Caco-2 (cell line): ENCODE measurements around the gene AASDH. TPM values are rescaled to one million over a fixed set of nuclear protein-coding genes. Genes with fewer than 3 reads are reported as not detected.
A peak's percentile ranks its signal among the peaks of the same experiment; 100 is the strongest.

Experiments
- BruUV-seq: library from RNA; stranded (reverse); fragments of 400-500 nt; replicated peaks from 2 replicates; lab custom pipeline; 2021; lab: Mats Ljungman, UMichigan
- CTCF ChIA-PET: fragments of 300-600 bp; sonication (Branson Sonifier 250); formaldehyde crosslinking; loops from one replicate; lab custom pipeline; 2022; ENCODE audit warnings: antibody characterized with exemption; lab: Charles Lee
- POLR2A ChIA-PET: fragments of 300-600 bp; sonication (Branson Sonifier 250); formaldehyde crosslinking; loops from one replicate; lab custom pipeline; 2022; ENCODE audit warnings: antibody characterized with exemption; lab: Charles Lee
- DNase-seq, 2 experiments: peaks; one replicate each; pipeline versions ENCODE4 v3.0.0 to v3.0.0-alpha.2; 2020 to 2022
- H3K27me3 ChIP-seq: replicated peaks from 2 replicates; pipeline ENCODE4 v1.6.0; 2011; ENCODE audit warnings: low read length; ENCODE audit not compliant: control insufficient read depth, insufficient read depth
- H3K36me3 ChIP-seq: 2 replicates; pipeline ENCODE4 v1.5.1; 2011; ENCODE audit warnings: low read length; ENCODE audit not compliant: control insufficient read depth, insufficient read depth
- H3K4me1 ChIP-seq: fragments of 250-450 bp; sonication (Bioruptor Pico); 2 replicates; pipeline ENCODE4 v1.5.1; 2020; ENCODE audit warnings: mild to moderate bottlenecking
- H3K4me3 ChIP-seq: 2 replicates; pipeline ENCODE4 v1.5.1; 2011; ENCODE audit warnings: low read depth, mild to moderate bottlenecking, control low read depth, low read length
- H3K9me3 ChIP-seq: fragments of 250-450 bp; sonication (Bioruptor Pico); 2 replicates; pipeline ENCODE4 v1.5.1; 2020; ENCODE audit warnings: mild to moderate bottlenecking, moderate library complexity
- H3K27ac Mint-ChIP-seq: one replicate; pipeline ENCODE4 v1.8.0; 2022; ENCODE audit warnings: mixed read lengths; ENCODE audit not compliant: unreplicated experiment
- H3K27me3 Mint-ChIP-seq: one replicate; pipeline ENCODE4 v1.8.0; 2022; ENCODE audit warnings: mixed read lengths; ENCODE audit not compliant: insufficient read depth, unreplicated experiment
- H3K36me3 Mint-ChIP-seq: one replicate; pipeline ENCODE4 v1.8.0; 2022; ENCODE audit warnings: mild to moderate bottlenecking, mixed read lengths; ENCODE audit not compliant: insufficient read depth, unreplicated experiment
- H3K4me1 Mint-ChIP-seq: one replicate; pipeline ENCODE4 v1.8.0; 2022; ENCODE audit warnings: low read depth, mixed read lengths; ENCODE audit not compliant: unreplicated experiment
- H3K4me3 Mint-ChIP-seq: one replicate; pipeline ENCODE4 v1.8.0; 2022; ENCODE audit warnings: mild to moderate bottlenecking, moderate library complexity, mixed read lengths; ENCODE audit not compliant: unreplicated experiment
- H3K9me3 Mint-ChIP-seq: one replicate; pipeline ENCODE4 v1.8.0; 2022; ENCODE audit warnings: mixed read lengths; ENCODE audit not compliant: unreplicated experiment
- CTCF ChIP-seq, 2 experiments: fragments of 200-600 bp in 1 of 2; IDR thresholded peaks; 1 replicate in 1 of 2; 2 replicates in 1 of 2; pipeline versions ENCODE4 v1.5.1 to v1.8.0; 2011 to 2022; ENCODE audit warnings: antibody characterized with exemption in 1 of 2, control low read depth in 1 of 2, inconsistent platforms in 1 of 2, low read depth in 1 of 2, low read length in 1 of 2, mild to moderate bottlenecking in 1 of 2, moderate library complexity in 1 of 2; ENCODE audit not compliant: insufficient read depth in 1 of 2, severe bottlenecking in 1 of 2, unreplicated experiment in 1 of 2
- intact Hi-C: fragments of 100-400 bp; cut with micrococcal nuclease; formaldehyde crosslinking; loops from one replicate; pipeline ENCODE4 v1.10.0; 2022; ENCODE audit not compliant: unreplicated experiment
- total RNA-seq: library from RNA; stranded (reverse); gene quantifications from 2 replicates; pipeline ENCODE4 v1.2.3, GENCODE V29; 2022

AASDH gene
- total RNA-seq, 1 experiment from 2014 or later, result 12.8 TPM

- no peak for TF ChIP-seq CTCF (IDR thresholded peaks at IDR 0.05; ENCODE audit: insufficient read depth in 1 of 2, low read depth in 1 of 2, low read length in 1 of 2, severe bottlenecking in 1 of 2, unreplicated experiment in 1 of 2)
- ChIA-PET POLR2A (no interaction called here), CTCF (no interaction called here)
- Mint-ChIP-seq H3K4me3 (no peak overlapping the region), H3K4me1 (peaks cover 15% of the 10 kb centered on the region), H3K9me3 (no peaks in the 10 kb centered on the region), H3K27ac (no peak overlapping the region), H3K36me3 (peaks cover 6% of the 10 kb centered on the region), H3K27me3 (no peaks in the 10 kb centered on the region)
- Histone ChIP-seq H3K9me3 (no peaks in the 10 kb centered on the region), H3K4me1 (peaks cover 29% of the 10 kb centered on the region), H3K27me3 (no peaks in the 10 kb centered on the region), H3K36me3 (no peaks in the 10 kb centered on the region), H3K4me3 (no peak overlapping the region)
- intact Hi-C loops, result no loop called here
- no peak for DNase-seq
- BruUV-seq, result no TSS peak
Measured at GRCh38 chr4:56307423-56307822, 79.9 kb downstream of the AASDH start.

- DNase-seq, result no peak
- Histone ChIP-seq H3K36me3 (no peaks in the 10 kb centered on the region), H3K27me3 (no peaks in the 10 kb centered on the region), H3K4me3 (no peak overlapping the region), H3K9me3 (no peaks in the 10 kb centered on the region), H3K4me1 (peaks cover 38% of the 10 kb centered on the region)
- BruUV-seq, result no TSS peak
- Mint-ChIP-seq H3K9me3 (no peaks in the 10 kb centered on the region), H3K4me1 (peaks cover 22% of the 10 kb centered on the region), H3K4me3 (no peak overlapping the region), H3K27ac (no peak overlapping the region), H3K27me3 (no peaks in the 10 kb centered on the region), H3K36me3 (peaks cover 6% of the 10 kb centered on the region)
- no peak for TF ChIP-seq CTCF (IDR thresholded peaks at IDR 0.05; ENCODE audit: insufficient read depth in 1 of 2, low read depth in 1 of 2, low read length in 1 of 2, severe bottlenecking in 1 of 2, unreplicated experiment in 1 of 2)
- ChIA-PET POLR2A (no interaction called here), CTCF (no interaction called here)
- intact Hi-C loops, result no loop called here
Measured at GRCh38 chr4:56305390-56305789, 81.9 kb downstream of the AASDH start.

- H3K36me3 ChIP-seq, result no peaks in the 10 kb centered on the region
- intact Hi-C loops, result loop anchor here (5.0 kb wide), 1 partner anchor 307 kb away; no protein-coding TSS in a partner anchor
- no peak overlapping the region for H3K4me3 ChIP-seq
- ChIA-PET POLR2A (no interaction called here), CTCF (no interaction called here)
- H3K27me3 ChIP-seq, result no peaks in the 10 kb centered on the region
- H3K4me3 Mint-ChIP-seq, result no peak overlapping the region
- peak overlapping the region; percentile 13 for H3K27ac Mint-ChIP-seq
- no TSS peak for BruUV-seq
- no peaks in the 10 kb centered on the region for H3K9me3 Mint-ChIP-seq
- no peaks in the 10 kb centered on the region for H3K9me3 ChIP-seq
- H3K27me3 Mint-ChIP-seq, result no peaks in the 10 kb centered on the region
- peaks cover 10% of the 10 kb centered on the region for H3K36me3 Mint-ChIP-seq
- H3K4me1 ChIP-seq, result peaks cover 38% of the 10 kb centered on the region
- TF ChIP-seq CTCF (IDR thresholded peaks at IDR 0.05; ENCODE audit: insufficient read depth in 1 of 2, low read depth in 1 of 2, low read length in 1 of 2, severe bottlenecking in 1 of 2, unreplicated experiment in 1 of 2), result no peak
- H3K4me1 Mint-ChIP-seq, result peaks cover 22% of the 10 kb centered on the region
- DNase-seq, result no peak
Measured at GRCh38 chr4:56303921-56304320, 83.4 kb downstream of the AASDH start.
